ENCODE results near the gene DAAM1. TPM values are rescaled to one million over a fixed set of nuclear protein-coding genes. Genes with fewer than 3 reads are reported as not detected.
A peak's percentile ranks its signal among the peaks of the same experiment; 100 is the strongest.

Gene DAAM1
- total and polyA plus RNA-seq, 10 donors: 8.3 to 76.1 (median 35.2) TPM

DNA sequence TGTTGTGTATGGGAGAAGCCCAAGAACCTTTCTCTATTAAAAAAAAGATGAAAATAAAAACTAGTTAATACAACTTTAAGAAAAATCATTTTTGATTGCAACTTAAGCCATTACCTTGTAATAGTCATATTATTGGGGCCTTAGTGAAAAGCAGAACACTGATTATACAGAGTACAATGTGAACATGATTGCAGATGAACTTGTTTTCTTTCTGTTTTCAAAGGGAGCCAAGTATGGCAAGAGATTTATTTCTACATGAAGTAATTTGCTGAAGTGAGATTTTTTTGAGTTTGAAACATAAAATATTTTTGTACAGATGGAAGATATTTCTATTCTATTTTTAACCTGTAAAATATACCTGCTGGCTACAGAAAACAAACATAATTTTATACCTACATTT, 171.8 kb downstream of the DAAM1 start:
- intact Hi-C loops (cut with DNase I; ENCODE audit: low total_unique reads): no loop called here
- DNase-seq: no peak
- H3K27me3 ChIP-seq (replicated peaks in 1 of 7): no peaks in the 10 kb centered on the region
- no peaks in the 10 kb centered on the region for H3K9me3 ChIP-seq
- peaks cover 0 to 68% (median 40%) of the 10 kb centered on the region in 6 donors for H3K4me1 ChIP-seq
- no peak overlapping the region for H3K4me3 ChIP-seq
- TF ChIP-seq CTCF (IDR thresholded peaks at IDR 0.05 in 8 of 11, conservative IDR thresholded peaks at IDR 0.05 in 3 of 11) (no peak), POLR2AphosphoS5 (IDR thresholded peaks at IDR 0.05) (no peak), POLR2A (IDR thresholded peaks at IDR 0.05) (no peak)
- peak overlapping the region in 4 of 8 donors; percentile 16 to 39 (median 34) for H3K27ac ChIP-seq
- peaks cover 0 to 42% (median 7%) of the 10 kb centered on the region in 6 donors for H3K36me3 ChIP-seq

DNA sequence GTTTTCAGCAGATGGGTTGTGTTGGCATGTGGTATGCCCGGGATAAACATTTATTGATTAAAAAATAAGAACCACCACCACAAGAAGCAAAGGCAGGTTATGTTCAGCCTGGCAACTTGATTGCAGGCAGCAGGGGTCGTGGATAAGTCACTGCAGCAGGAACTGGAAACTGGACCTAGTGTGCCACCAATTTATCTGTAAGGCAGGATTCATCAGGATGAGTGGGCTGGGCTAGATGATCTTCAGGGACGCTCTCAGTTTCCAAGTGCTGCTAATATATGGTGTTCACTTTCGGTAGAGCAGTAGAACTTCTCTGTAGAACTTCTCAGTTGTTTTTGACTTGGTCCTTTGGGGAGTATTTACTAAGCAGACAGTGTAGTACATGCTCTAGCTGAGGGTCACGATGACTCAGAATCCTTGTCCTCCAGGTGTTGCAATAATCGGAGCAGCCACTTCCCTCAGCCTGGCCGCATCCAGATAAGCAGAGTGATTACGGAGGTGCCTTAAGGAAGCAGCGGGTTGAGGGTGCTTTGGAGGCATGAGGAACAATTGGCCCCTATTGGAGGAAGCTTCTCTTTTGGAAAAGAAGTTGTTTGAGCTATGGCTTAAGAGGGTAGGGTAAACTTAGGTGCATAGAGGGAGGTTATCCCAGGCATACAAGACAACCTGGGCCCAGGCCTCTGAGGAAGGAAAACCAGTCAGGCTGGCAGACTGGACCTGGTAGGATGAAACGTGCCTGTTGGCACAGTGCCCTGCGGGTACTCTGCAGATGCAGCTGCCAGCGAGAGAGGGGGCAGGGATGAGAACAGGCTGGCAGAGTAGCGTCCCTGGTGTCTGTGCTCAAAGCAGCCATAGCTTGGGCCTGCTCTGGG, 172.7 kb downstream of the DAAM1 start:
- DNase-seq: peak; percentile 81
- peaks cover 0 to 63% (median 40%) of the 10 kb centered on the region in 6 donors for H3K4me1 ChIP-seq
- WGBS, 5 donors: 37 to 66% (median 55%) methylated on average over 13 of the region's 13 CpGs

DNA sequence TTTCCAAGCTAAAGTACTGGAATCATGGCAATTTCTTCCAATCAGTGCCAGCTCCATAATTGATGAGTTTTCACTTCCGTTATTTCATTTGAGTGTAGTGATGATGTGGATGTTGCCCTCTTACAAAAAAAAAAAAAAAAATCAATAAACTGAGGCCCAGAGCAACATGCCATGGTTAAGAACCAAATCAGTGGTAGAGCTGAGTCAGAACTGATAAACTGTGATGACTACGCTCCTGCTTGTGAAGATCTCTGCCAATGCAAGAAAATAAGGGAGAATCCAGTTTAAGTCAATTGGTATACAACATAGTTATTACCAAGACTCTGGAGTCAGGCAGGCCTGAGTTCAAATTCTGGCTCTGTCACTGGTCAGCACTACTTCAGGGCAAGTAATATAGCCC, 174.0 kb downstream of the DAAM1 start:
- Histone ChIP-seq H3K4me1 (peaks cover 0 to 49% (median 37%) of the 10 kb centered on the region in 6 donors), H3K27me3 (replicated peaks in 1 of 7) (no peaks in the 10 kb centered on the region), H3K27ac (peak overlapping the region in 4 of 8 donors; percentile 18 to 64 (median 56)), H3K9me3 (no peaks in the 10 kb centered on the region), H3K36me3 (peaks cover 0 to 24% (median 5%) of the 10 kb centered on the region in 6 donors), H3K4me3 (no peak overlapping the region)
- TF ChIP-seq POLR2AphosphoS5 (IDR thresholded peaks at IDR 0.05) (no peak), POLR2A (IDR thresholded peaks at IDR 0.05) (no peak), CTCF (IDR thresholded peaks at IDR 0.05 in 8 of 11, conservative IDR thresholded peaks at IDR 0.05 in 3 of 11) (no peak)
- DNase-seq: no peak
- intact Hi-C loops (cut with DNase I; ENCODE audit: low total_unique reads): no loop called here
- 92 to 97% (median 96%) methylated on average over 2 of the region's 2 CpGs for WGBS, 5 donors

More for the DNA sequence above, 172.7 kb downstream of the DAAM1 start:
- H3K9me3 ChIP-seq: no peaks in the 10 kb centered on the region
- TF ChIP-seq POLR2AphosphoS5 (IDR thresholded peaks at IDR 0.05) (peak in 1 of 3 donors; percentile 3), POLR2A (IDR thresholded peaks at IDR 0.05) (no peak)
- H3K36me3 ChIP-seq: peaks cover 0 to 32% (median 7%) of the 10 kb centered on the region in 6 donors
- H3K27me3 ChIP-seq (replicated peaks in 1 of 7): no peaks in the 10 kb centered on the region
- peak overlapping the region in 1 of 8 donors; percentile 1 for H3K4me3 ChIP-seq
- intact Hi-C loops (cut with DNase I; ENCODE audit: low total_unique reads): no loop called here
- H3K27ac ChIP-seq: peak overlapping the region in 6 of 8 donors; percentile 29 to 49 (median 36)

GRCh38 chr14:59363531-59364226, 175.2 kb downstream of the DAAM1 start:
- Histone ChIP-seq H3K4me3 (peak overlapping the region in 6 of 8 donors; percentile 4 to 45 (median 22)), H3K9me3 (no peaks in the 10 kb centered on the region), H3K27ac (peak overlapping the region in 7 of 8 donors; percentile 37 to 65 (median 62)), H3K4me1 (peaks cover 0 to 38% (median 25%) of the 10 kb centered on the region in 6 donors), H3K27me3 (replicated peaks in 1 of 7) (no peaks in the 10 kb centered on the region), H3K36me3 (peaks cover 0 to 33% (median 13%) of the 10 kb centered on the region in 6 donors)
- no peak for DNase-seq
- WGBS, 5 donors: 41 to 71% (median 60%) methylated on average over 5 of the region's 5 CpGs
- TF ChIP-seq POLR2AphosphoS5 (IDR thresholded peaks at IDR 0.05) (no peak), CTCF (IDR thresholded peaks at IDR 0.05 in 8 of 11, conservative IDR thresholded peaks at IDR 0.05 in 3 of 11) (no peak), POLR2A (IDR thresholded peaks at IDR 0.05) (no peak)
- intact Hi-C loops (cut with DNase I; ENCODE audit: low total_unique reads): no loop called here

Data from spleen (tissue), 11 donors.